ENCODE measurements around the gene ACYP2.

GRCh38 chr2:54073796-54074195 is 41.6 kb upstream of the ACYP2 start:
- no peak for TF ChIP-seq EZH2 (IDR thresholded peaks at IDR 0.05; ENCODE audit: insufficient read depth, poor library complexity, severe bottlenecking)
- no peak for TF ChIP-seq EZH2phosphoT487 (IDR thresholded peaks at IDR 0.05; ENCODE audit: insufficient read depth, low read depth)

Data from GM23248 (cell line).